IPS-18a (cell line): ENCODE measurements around the gene DCAF4L1.

Experiments
- H3K27ac ChIP-seq: one replicate; pipeline ENCODE4 v1.5.1; 2013; ENCODE audit warnings: low read length
- H3K27me3 ChIP-seq: one replicate; pipeline ENCODE4 v1.6.1; 2013; ENCODE audit warnings: mild to moderate bottlenecking, low read length; ENCODE audit not compliant: control insufficient read depth, insufficient read depth
- H3K36me3 ChIP-seq: one replicate; pipeline ENCODE4 v1.6.1; 2013; ENCODE audit warnings: low read depth, low read length; ENCODE audit not compliant: control insufficient read depth
- H3K4me1 ChIP-seq: one replicate; pipeline ENCODE4 v1.6.1; 2013; ENCODE audit warnings: low read depth, low read length; ENCODE audit not compliant: control insufficient read depth
- H3K4me3 ChIP-seq: one replicate; pipeline ENCODE4 v1.5.1; 2013; ENCODE audit warnings: low read length
- H3K9ac ChIP-seq: one replicate; pipeline ENCODE4 v1.6.1; 2013; ENCODE audit warnings: mild to moderate bottlenecking, low read length, moderate library complexity
- H3K9me3 ChIP-seq: one replicate; pipeline ENCODE4 v1.6.1; 2013; ENCODE audit warnings: low read depth, low read length; ENCODE audit not compliant: control insufficient read depth

The DCAF4L1 gene

GRCh38 chr4:41981456-41981855, at the start of gene DCAF4L1:
TSS of gene DCAF4L1 (plus strand) at chr4:41981756. CDS start at chr4:41981793, 37 bp downstream.
- Histone ChIP-seq H3K4me3 (no peak within 1 kb of the TSS), H3K9ac (no peak within 1 kb of the TSS), H3K36me3 (no peaks in the 10 kb centered on the region), H3K27ac (no peak within 1 kb of the TSS), H3K4me1 (peaks cover 29% of the 10 kb centered on the region), H3K9me3 (no peaks in the 10 kb centered on the region), H3K27me3 (no peaks in the 10 kb centered on the region)

- no peaks in the 10 kb centered on the region for H3K9me3 ChIP-seq
- peaks cover 4% of the 10 kb centered on the region for H3K36me3 ChIP-seq
- H3K27ac ChIP-seq = no peak overlapping the region
- no peak overlapping the region for H3K4me3 ChIP-seq
- H3K9ac ChIP-seq = no peak overlapping the region
- peaks cover 7% of the 10 kb centered on the region for H3K27me3 ChIP-seq
- H3K4me1 ChIP-seq = no peaks in the 10 kb centered on the region
Measured at GRCh38 chr4:41932988-41933387, 48.6 kb upstream of the DCAF4L1 start.

- H3K9ac ChIP-seq = no peak overlapping the region
- H3K4me1 ChIP-seq = no peaks in the 10 kb centered on the region
- H3K27me3 ChIP-seq = peaks cover 7% of the 10 kb centered on the region
- H3K36me3 ChIP-seq = peaks cover 11% of the 10 kb centered on the region
- H3K27ac ChIP-seq = no peak overlapping the region
- H3K4me3 ChIP-seq = no peak overlapping the region
- no peaks in the 10 kb centered on the region for H3K9me3 ChIP-seq
Measured at GRCh38 chr4:41933997-41934503, 47.5 kb upstream of the DCAF4L1 start.

- Histone ChIP-seq H3K9me3 (no peaks in the 10 kb centered on the region), H3K27ac (no peak overlapping the region), H3K4me3 (peak overlapping the region; percentile 97), H3K36me3 (peaks cover 15% of the 10 kb centered on the region), H3K4me1 (no peaks in the 10 kb centered on the region), H3K9ac (no peak overlapping the region), H3K27me3 (peaks cover 7% of the 10 kb centered on the region)
Measured at GRCh38 chr4:41934514-41934900, 47.0 kb upstream of the DCAF4L1 start.

- Histone ChIP-seq H3K4me3 (peak within 1 kb of the TSS; percentile 97), H3K9me3 (no peaks in the 10 kb centered on the region), H3K4me1 (no peaks in the 10 kb centered on the region), H3K36me3 (peaks cover 21% of the 10 kb centered on the region), H3K27me3 (peaks cover 7% of the 10 kb centered on the region), H3K27ac (peak within 1 kb of the TSS; percentile 75), H3K9ac (peak within 1 kb of the TSS; percentile 93)
Measured at GRCh38 chr4:41934901-41935651, 46.5 kb upstream of the DCAF4L1 start, which contains the start of gene TMEM33. TSS of gene TMEM33 (plus strand) at chr4:41935429. CDS start at chr4:41935485, 56 bp downstream.

- H3K27me3 ChIP-seq = peaks cover 7% of the 10 kb centered on the region
- peak overlapping the region; percentile 75 for H3K27ac ChIP-seq
- H3K4me3 ChIP-seq = peak overlapping the region; percentile 97
- H3K9me3 ChIP-seq = no peaks in the 10 kb centered on the region
- no peaks in the 10 kb centered on the region for H3K4me1 ChIP-seq
- peaks cover 24% of the 10 kb centered on the region for H3K36me3 ChIP-seq
- peak overlapping the region; percentile 93 for H3K9ac ChIP-seq
Measured at GRCh38 chr4:41935652-41936021, 45.9 kb upstream of the DCAF4L1 start.

GRCh38 chr4:41939016-41939626, 42.4 kb upstream of the DCAF4L1 start:
- Histone ChIP-seq H3K9ac (no peak overlapping the region), H3K36me3 (peaks cover 55% of the 10 kb centered on the region), H3K27ac (no peak overlapping the region), H3K9me3 (no peaks in the 10 kb centered on the region), H3K4me3 (no peak overlapping the region), H3K4me1 (no peaks in the 10 kb centered on the region), H3K27me3 (no peaks in the 10 kb centered on the region)

- Histone ChIP-seq H3K9ac (no peak overlapping the region), H3K4me1 (no peaks in the 10 kb centered on the region), H3K9me3 (no peaks in the 10 kb centered on the region), H3K27me3 (no peaks in the 10 kb centered on the region), H3K27ac (no peak overlapping the region), H3K36me3 (peaks cover 70% of the 10 kb centered on the region), H3K4me3 (no peak overlapping the region)
Measured at GRCh38 chr4:41940834-41941233, 40.7 kb upstream of the DCAF4L1 start.

- Histone ChIP-seq H3K27ac (no peak overlapping the region), H3K9me3 (no peaks in the 10 kb centered on the region), H3K27me3 (no peaks in the 10 kb centered on the region), H3K9ac (no peak overlapping the region), H3K4me3 (no peak overlapping the region), H3K36me3 (peaks cover 86% of the 10 kb centered on the region), H3K4me1 (no peaks in the 10 kb centered on the region)
Measured at GRCh38 chr4:41943506-41943905, 38.0 kb upstream of the DCAF4L1 start.

GRCh38 chr4:41944089-41944488, 37.5 kb upstream of the DCAF4L1 start:
- Histone ChIP-seq H3K4me1 (no peaks in the 10 kb centered on the region), H3K27ac (no peak overlapping the region), H3K27me3 (no peaks in the 10 kb centered on the region), H3K9me3 (no peaks in the 10 kb centered on the region), H3K9ac (no peak overlapping the region), H3K4me3 (no peak overlapping the region), H3K36me3 (peaks cover 82% of the 10 kb centered on the region)

- H3K9me3 ChIP-seq = no peaks in the 10 kb centered on the region
- no peak overlapping the region for H3K9ac ChIP-seq
- no peak overlapping the region for H3K27ac ChIP-seq
- H3K4me3 ChIP-seq = no peak overlapping the region
- H3K36me3 ChIP-seq = peaks cover 77% of the 10 kb centered on the region
- no peaks in the 10 kb centered on the region for H3K27me3 ChIP-seq
- no peaks in the 10 kb centered on the region for H3K4me1 ChIP-seq
Measured at GRCh38 chr4:41949531-41949930, 32.0 kb upstream of the DCAF4L1 start.
